NOMO-1 (cell line): ENCODE data around the gene TWIST2.
A peak's percentile ranks its signal among the peaks of the same experiment; 100 is the strongest.

Experiments used
- DNase-seq, 2 experiments: peaks; one replicate each; lab custom pipeline; 2025; ENCODE audit not compliant: unreplicated experiment in 2 of 2; lab: John Stamatoyannopoulos, UW

TWIST2 gene

GRCh38 chr2:238930216-238930615 is 82.3 kb downstream of the TWIST2 start:
- no peak for DNase-seq

GRCh38 chr2:238936162-238937052 is 88.5 kb downstream of the TWIST2 start:
- DNase-seq, result no peak

- no peak for DNase-seq
Observed at GRCh38 chr2:238938003-238938400, 90.1 kb downstream of the TWIST2 start.

GRCh38 chr2:238938401-238939055 is 90.6 kb downstream of the TWIST2 start:
- no peak for DNase-seq

- DNase-seq, result no peak
Observed at GRCh38 chr2:238939074-238939473, 91.2 kb downstream of the TWIST2 start.

GRCh38 chr2:238939521-238940403 is 91.9 kb downstream of the TWIST2 start:
- no peak for DNase-seq

- DNase-seq, result no peak
Observed at GRCh38 chr2:238940806-238941205, 92.9 kb downstream of the TWIST2 start.

- no peak for DNase-seq
Observed at GRCh38 chr2:238941262-238941792, 93.4 kb downstream of the TWIST2 start.

- no peak for DNase-seq
Observed at GRCh38 chr2:238942080-238942725, 94.3 kb downstream of the TWIST2 start.

- DNase-seq, result no peak
Observed at GRCh38 chr2:238942726-238943300, 94.9 kb downstream of the TWIST2 start.

GRCh38 chr2:238943338-238944067 is 95.6 kb downstream of the TWIST2 start:
- no peak for DNase-seq

- DNase-seq, result peak; percentile 9 to 12
Observed at GRCh38 chr2:238945433-238946150, 97.7 kb downstream of the TWIST2 start.

GRCh38 chr2:238946318-238947242 is 98.7 kb downstream of the TWIST2 start:
- DNase-seq, result no peak

- no peak for DNase-seq
Observed at GRCh38 chr2:238947243-238947760, 99.4 kb downstream of the TWIST2 start.

GRCh38 chr2:238947920-238948710 is 100.2 kb downstream of the TWIST2 start:
- DNase-seq, result peak; percentile 90

- DNase-seq, result no peak
Observed at GRCh38 chr2:238948765-238949641, 101.1 kb downstream of the TWIST2 start.
